ENCODE measurements around the gene NR0B2. TPM values are rescaled to one million over a fixed set of nuclear protein-coding genes. Genes with fewer than 3 reads are reported as not detected.

Gene NR0B2
- total and polyA plus RNA-seq, 7 donors = 0.06 to 1.1 (median 0.23) TPM; not detected in 1

DNA sequence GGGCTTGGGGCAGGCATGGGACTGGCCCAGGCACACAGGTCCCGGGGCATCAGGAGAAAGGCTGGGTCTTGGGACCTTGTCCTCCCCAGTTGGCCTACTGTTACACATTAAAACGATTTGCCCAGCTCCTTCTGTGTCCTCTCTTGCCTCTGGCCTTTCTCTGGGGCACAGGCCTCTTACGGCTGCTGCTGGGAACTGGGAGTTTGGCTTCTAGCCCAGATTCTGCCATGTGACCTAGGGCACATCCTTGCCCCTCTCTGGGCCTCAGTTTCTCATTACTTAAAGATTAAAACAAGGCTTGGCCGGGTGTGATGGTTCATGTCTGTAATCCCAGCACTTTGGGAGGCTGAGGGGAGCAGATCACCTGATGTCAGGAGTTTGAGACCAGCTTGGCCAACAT lies 32.5 kb upstream of the NR0B2 start:
- Histone ChIP-seq H3K36me3 (ENCODE audit: insufficient read depth in 1 of 2, low read depth in 1 of 2) (peaks cover 14 to 60% of the 10 kb centered on the region in 2 donors), H3K27ac (no peak overlapping the region), H3K4me1 (no peaks in the 10 kb centered on the region), H3K9me3 (no peaks in the 10 kb centered on the region), H3K4me3 (no peak overlapping the region), H3K27me3 (ENCODE audit: insufficient read depth in 3 of 3, low read length in 2 of 3) (no peaks in the 10 kb centered on the region)
- no peak for TF ChIP-seq CTCF (IDR thresholded peaks at IDR 0.05)
- intact Hi-C loops (cut with DNase I) = no loop called here
- ATAC-seq (no peak), DNase-seq (no peak)
- 76 to 84% (median 77%) methylated on average over 4 of the region's 4 CpGs for WGBS, 3 donors

GRCh38 chr1:26945728-26946127 lies 32.0 kb upstream of the NR0B2 start:
- H3K27me3 ChIP-seq (ENCODE audit: insufficient read depth in 3 of 3, low read length in 2 of 3) = no peaks in the 10 kb centered on the region
- H3K4me3 ChIP-seq = no peak overlapping the region
- no peak for DNase-seq
- no peak overlapping the region for H3K27ac ChIP-seq
- intact Hi-C loops (cut with DNase I) = no loop called here
- H3K9me3 ChIP-seq = no peaks in the 10 kb centered on the region
- 67 to 73% (median 72%) methylated on average over 8 of the region's 8 CpGs for WGBS, 3 donors
- H3K4me1 ChIP-seq = no peaks in the 10 kb centered on the region
- peak in 1 of 4 donors; percentile 22 for ATAC-seq
- TF ChIP-seq CTCF (IDR thresholded peaks at IDR 0.05) = no peak
- peaks cover 14 to 63% of the 10 kb centered on the region in 2 donors for H3K36me3 ChIP-seq (ENCODE audit: insufficient read depth in 1 of 2, low read depth in 1 of 2)

DNA sequence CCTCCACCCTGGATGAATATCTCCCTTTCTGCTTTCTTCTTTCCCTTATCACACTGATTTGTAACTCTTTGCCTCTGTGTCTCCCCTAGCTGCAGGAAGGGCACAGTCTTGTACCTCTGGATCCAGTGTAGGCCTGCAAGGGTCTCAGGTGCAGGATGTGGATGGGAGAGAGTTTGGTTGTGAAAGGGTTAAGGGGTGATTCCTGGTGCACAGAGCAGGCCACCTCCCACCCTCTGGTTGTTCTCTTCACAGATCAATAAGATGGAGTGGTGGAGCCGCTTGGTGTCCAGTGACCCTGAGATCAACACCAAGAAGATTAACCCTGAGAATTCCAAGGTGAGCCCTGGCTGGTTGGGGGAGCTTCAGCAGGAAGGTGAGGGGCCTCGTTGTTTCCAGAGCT lies 31.4 kb upstream of the NR0B2 start:
- Histone ChIP-seq H3K36me3 (ENCODE audit: insufficient read depth in 1 of 2, low read depth in 1 of 2) (peaks cover 14 to 63% of the 10 kb centered on the region in 2 donors), H3K9me3 (no peaks in the 10 kb centered on the region), H3K4me1 (no peaks in the 10 kb centered on the region), H3K4me3 (no peak overlapping the region), H3K27me3 (ENCODE audit: insufficient read depth in 3 of 3, low read length in 2 of 3) (no peaks in the 10 kb centered on the region), H3K27ac (no peak overlapping the region)
- TF ChIP-seq CTCF (IDR thresholded peaks at IDR 0.05) = no peak
- DNase-seq (no peak), ATAC-seq (no peak)
- intact Hi-C loops (cut with DNase I) = no loop called here
- WGBS, 3 donors = 61 to 74% (median 72%) methylated on average over 2 of the region's 2 CpGs

- no peak for TF ChIP-seq CTCF (IDR thresholded peaks at IDR 0.05)
- Histone ChIP-seq H3K4me3 (no peak overlapping the region), H3K27me3 (ENCODE audit: insufficient read depth in 3 of 3, low read length in 2 of 3) (no peaks in the 10 kb centered on the region), H3K9me3 (no peaks in the 10 kb centered on the region), H3K36me3 (ENCODE audit: insufficient read depth in 1 of 2, low read depth in 1 of 2) (peaks cover 14 to 70% of the 10 kb centered on the region in 2 donors), H3K27ac (no peak overlapping the region), H3K4me1 (no peaks in the 10 kb centered on the region)
- DNase-seq = no peak
- WGBS, 3 donors = 92 to 96% (median 96%) methylated on average over 12 of the region's 12 CpGs
- ATAC-seq = no peak
- intact Hi-C loops (cut with DNase I) = no loop called here
These were observed 28.9 kb upstream of the NR0B2 start for GRCh38 chr1:26942656-26943055.

DNA sequence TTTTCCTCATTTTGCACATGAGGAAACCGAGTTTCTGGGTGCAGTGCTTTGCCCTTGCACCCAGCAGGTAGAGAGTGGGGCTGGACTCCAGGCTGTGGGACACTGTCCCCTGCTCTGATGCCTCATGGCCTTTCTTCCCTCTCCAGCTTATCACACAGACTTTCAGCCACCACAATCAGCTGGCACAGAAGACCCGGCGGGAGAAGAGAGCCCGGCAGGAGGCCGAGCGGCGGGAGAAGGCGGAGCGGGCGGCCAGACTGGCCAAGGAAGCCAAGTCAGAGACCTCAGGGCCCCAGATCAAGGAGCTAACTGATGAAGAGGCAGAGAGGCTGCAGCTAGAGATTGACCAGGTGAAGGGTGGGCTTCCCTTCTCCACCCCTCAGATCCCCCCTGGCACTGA lies 27.5 kb upstream of the NR0B2 start:
- 92 to 97% (median 95%) methylated on average over 9 to 10 of the region's 10 CpGs for WGBS, 3 donors
- Histone ChIP-seq H3K27me3 (ENCODE audit: insufficient read depth in 3 of 3, low read length in 2 of 3) (no peaks in the 10 kb centered on the region), H3K36me3 (ENCODE audit: insufficient read depth in 1 of 2, low read depth in 1 of 2) (peaks cover 14 to 73% of the 10 kb centered on the region in 2 donors), H3K9me3 (no peaks in the 10 kb centered on the region), H3K27ac (no peak overlapping the region), H3K4me1 (no peaks in the 10 kb centered on the region), H3K4me3 (no peak overlapping the region)
- no peak for TF ChIP-seq CTCF (IDR thresholded peaks at IDR 0.05)
- DNase-seq (no peak), ATAC-seq (no peak)
- intact Hi-C loops (cut with DNase I) = no loop called here

All from psoas muscle (tissue), 8 donors.